Measurements from ENCODE around the gene VPS37B. TPM values are rescaled to one million over a fixed set of nuclear protein-coding genes. Genes with fewer than 3 reads are reported as not detected.

VPS37B gene
- total and polyA plus RNA-seq, 2 donors from 2014 or later, result 21.4 to 47.8 TPM

GRCh38 chr12:122844366-122844971, 51.5 kb downstream of the VPS37B start:
- Histone ChIP-seq H3K9ac (ENCODE audit: low read length in 3 of 3) (peak overlapping the region in 1 of 3 donors; percentile 34), H3K27ac (ENCODE audit: low read depth in 2 of 2, low read length in 2 of 2) (no peak overlapping the region), H3K36me3 (ENCODE audit: control insufficient read depth in 2 of 3, insufficient read depth in 3 of 3, low read length in 3 of 3) (peaks cover 0 to 5% (median 0%) of the 10 kb centered on the region in 3 donors), H3K27me3 (ENCODE audit: control insufficient read depth, insufficient read depth, low read length) (no peaks in the 10 kb centered on the region), H3K4me1 (ENCODE audit: control insufficient read depth in 2 of 3, insufficient read depth in 2 of 3, low read depth in 1 of 3, low read length in 3 of 3) (peaks cover 5 to 56% (median 49%) of the 10 kb centered on the region in 3 donors), H3K4me3 (ENCODE audit: low read length in 3 of 3) (no peak overlapping the region), H3K9me3 (ENCODE audit: control insufficient read depth in 2 of 3, insufficient read depth in 1 of 3, low read length in 3 of 3) (no peaks in the 10 kb centered on the region)
- FAIRE-seq (no peak), DNase-seq (peak in 2 of 5 donors; percentile 38 to 52)
- intact Hi-C loops (cut with DNase I), result no loop called here
- no peak for TF ChIP-seq CTCF (IDR thresholded peaks at IDR 0.05; ENCODE audit: borderline replicate concordance, extremely low read depth, insufficient read depth)

- Histone ChIP-seq H3K27me3 (ENCODE audit: control insufficient read depth, insufficient read depth, low read length) (no peaks in the 10 kb centered on the region), H3K9me3 (ENCODE audit: control insufficient read depth in 2 of 3, insufficient read depth in 1 of 3, low read length in 3 of 3) (no peaks in the 10 kb centered on the region), H3K36me3 (ENCODE audit: control insufficient read depth in 2 of 3, insufficient read depth in 3 of 3, low read length in 3 of 3) (peaks cover 0 to 5% (median 0%) of the 10 kb centered on the region in 3 donors), H3K9ac (ENCODE audit: low read length in 3 of 3) (no peak overlapping the region), H3K4me1 (ENCODE audit: control insufficient read depth in 2 of 3, insufficient read depth in 2 of 3, low read depth in 1 of 3, low read length in 3 of 3) (peaks cover 5 to 64% (median 59%) of the 10 kb centered on the region in 3 donors), H3K4me3 (ENCODE audit: low read length in 3 of 3) (no peak overlapping the region), H3K27ac (ENCODE audit: low read depth in 2 of 2, low read length in 2 of 2) (peak overlapping the region in 1 of 2 donors; percentile 67)
- FAIRE-seq (no peak), DNase-seq (peak in 2 of 5 donors; percentile 34 to 66)
- no peak for TF ChIP-seq CTCF (IDR thresholded peaks at IDR 0.05; ENCODE audit: borderline replicate concordance, extremely low read depth, insufficient read depth)
- intact Hi-C loops (cut with DNase I), result no loop called here
Measured at GRCh38 chr12:122843455-122843854, 52.5 kb downstream of the VPS37B start.

- TF ChIP-seq CTCF (IDR thresholded peaks at IDR 0.05; ENCODE audit: borderline replicate concordance, extremely low read depth, insufficient read depth), result no peak
- H3K4me3 ChIP-seq (ENCODE audit: low read length in 3 of 3), result peak overlapping the region in 1 of 3 donors; percentile 32
- DNase-seq (peak in 3 of 5 donors; percentile 30 to 73 (median 62)), FAIRE-seq (no peak)
- no peaks in the 10 kb centered on the region for H3K9me3 ChIP-seq (ENCODE audit: control insufficient read depth in 2 of 3, insufficient read depth in 1 of 3, low read length in 3 of 3)
- peak overlapping the region; percentile 67 to 69 for H3K27ac ChIP-seq (ENCODE audit: low read depth in 2 of 2, low read length in 2 of 2)
- H3K27me3 ChIP-seq (ENCODE audit: control insufficient read depth, insufficient read depth, low read length), result no peaks in the 10 kb centered on the region
- H3K9ac ChIP-seq (ENCODE audit: low read length in 3 of 3), result peak overlapping the region in 1 of 3 donors; percentile 82
- peaks cover 7 to 71% (median 66%) of the 10 kb centered on the region in 3 donors for H3K4me1 ChIP-seq (ENCODE audit: control insufficient read depth in 2 of 3, insufficient read depth in 2 of 3, low read depth in 1 of 3, low read length in 3 of 3)
- H3K36me3 ChIP-seq (ENCODE audit: control insufficient read depth in 2 of 3, insufficient read depth in 3 of 3, low read length in 3 of 3), result peaks cover 0 to 5% (median 0%) of the 10 kb centered on the region in 3 donors
- intact Hi-C loops (cut with DNase I), result no loop called here
Measured at GRCh38 chr12:122842505-122843405, 53.2 kb downstream of the VPS37B start.

Measured in kidney (tissue), 14 donors.